Mesenchymal stem cell (in vitro differentiated cells and primary cell): Measurements from ENCODE around the gene NECAB2.

ENCODE experiments used
- DNase-seq: peaks from one replicate; pipeline ENCODE4 v3.0.0-alpha.2; 2013
- H2AFZ ChIP-seq: one replicate; pipeline ENCODE4 v1.6.1; 2013; ENCODE audit warnings: low read depth, mild to moderate bottlenecking, control low read depth, inconsistent platforms, low read length, moderate library complexity
- H2AK5ac ChIP-seq: 2 replicates; pipeline ENCODE4 v1.6.1; 2013; ENCODE audit warnings: low read length, moderate library complexity, mild to moderate bottlenecking, inconsistent platforms; ENCODE audit not compliant: severe bottlenecking
- H2BK120ac ChIP-seq: one replicate; pipeline ENCODE4 v1.6.1; 2013; ENCODE audit warnings: low read depth, mild to moderate bottlenecking, inconsistent platforms, low read length, moderate library complexity
- H2BK12ac ChIP-seq, 2 experiments: one replicate each; pipeline ENCODE4 v1.6.1; 2013; ENCODE audit warnings: inconsistent platforms in 2 of 2, low read length in 2 of 2, mild to moderate bottlenecking in 2 of 2, moderate library complexity in 2 of 2, control low read depth in 1 of 2
- H2BK15ac ChIP-seq: one replicate; pipeline ENCODE4 v1.6.1; 2013; ENCODE audit warnings: mild to moderate bottlenecking, low read depth, inconsistent platforms; ENCODE audit not compliant: poor library complexity, severe bottlenecking
- H2BK5ac ChIP-seq: 2 replicates; pipeline ENCODE4 v1.6.1; 2013; ENCODE audit warnings: low read depth, mild to moderate bottlenecking, low read length, control low read depth, inconsistent platforms; ENCODE audit not compliant: poor library complexity, severe bottlenecking
- H3K14ac ChIP-seq, 2 experiments: one replicate each; pipeline ENCODE4 v1.6.1; 2013; ENCODE audit warnings: inconsistent platforms in 2 of 2, low read length in 2 of 2, control low read depth in 1 of 2, mild to moderate bottlenecking in 1 of 2, moderate library complexity in 1 of 2
- H3K18ac ChIP-seq, 2 experiments: one replicate each; pipeline ENCODE4 v1.6.1; 2013; ENCODE audit warnings: inconsistent platforms in 2 of 2, low read length in 2 of 2, control low read depth in 1 of 2, low read depth in 1 of 2, mild to moderate bottlenecking in 1 of 2
- H3K23ac ChIP-seq, 2 experiments: one replicate each; pipeline ENCODE4 v1.6.1; 2013; ENCODE audit warnings: inconsistent platforms in 2 of 2, low read length in 2 of 2, mild to moderate bottlenecking in 2 of 2, moderate library complexity in 2 of 2, control low read depth in 1 of 2
- H3K27ac ChIP-seq: 2 replicates; pipeline ENCODE4 v1.5.1; 2013; ENCODE audit warnings: mild to moderate bottlenecking, moderate library complexity, low read length, control low read depth, inconsistent platforms; ENCODE audit not compliant: poor library complexity, severe bottlenecking
- H3K27me3 ChIP-seq, 2 experiments: 2 replicates each; pipeline versions ENCODE4 v1.6.1 to v1.7.0; 2013; ENCODE audit warnings: low read length in 2 of 2, mild to moderate bottlenecking in 2 of 2, moderate library complexity in 2 of 2, control low read depth in 1 of 2, inconsistent platforms in 1 of 2; ENCODE audit not compliant: control insufficient read depth in 1 of 2, insufficient read depth in 1 of 2
- H3K36me3 ChIP-seq, 2 experiments: 2 replicates each; pipeline versions ENCODE4 v1.6.1 to v1.7.0; 2013; ENCODE audit warnings: low read length in 2 of 2, control low read depth in 1 of 2, inconsistent platforms in 1 of 2, low read depth in 1 of 2, mild to moderate bottlenecking in 1 of 2; ENCODE audit not compliant: insufficient read depth in 2 of 2, control insufficient read depth in 1 of 2
- H3K4ac ChIP-seq, 2 experiments: one replicate each; pipeline ENCODE4 v1.6.1; 2013; ENCODE audit warnings: inconsistent platforms in 2 of 2, low read length in 2 of 2, mild to moderate bottlenecking in 2 of 2, moderate library complexity in 2 of 2, control low read depth in 1 of 2, low read depth in 1 of 2
- H3K4me1 ChIP-seq: 2 replicates; pipeline ENCODE4 v1.6.1; 2013; ENCODE audit warnings: low read depth, low read length, control low read depth; ENCODE audit not compliant: control insufficient read depth, insufficient read depth
- H3K4me2 ChIP-seq: 2 replicates; pipeline ENCODE4 v1.6.1; 2013; ENCODE audit warnings: low read length, mild to moderate bottlenecking, inconsistent platforms; ENCODE audit not compliant: poor library complexity, severe bottlenecking
- H3K4me3 ChIP-seq, 2 experiments: 2 replicates each; pipeline versions ENCODE4 v1.5.1 to v1.7.0; 2013; ENCODE audit warnings: low read length in 2 of 2, mild to moderate bottlenecking in 2 of 2, control low read depth in 1 of 2, low read depth in 1 of 2; ENCODE audit not compliant: insufficient read depth in 1 of 2
- H3K79me1 ChIP-seq: replicated peaks from 2 replicates; pipeline ENCODE4 v1.6.1; 2013; ENCODE audit warnings: mild to moderate bottlenecking, control low read depth, low read length, inconsistent platforms; ENCODE audit not compliant: poor library complexity, severe bottlenecking
- H3K9ac ChIP-seq: 2 replicates; pipeline ENCODE4 v1.7.0; 2013; ENCODE audit warnings: mild to moderate bottlenecking, low read length, moderate library complexity
- H3K9me3 ChIP-seq: 2 replicates; pipeline ENCODE4 v1.7.0; 2013; ENCODE audit warnings: mild to moderate bottlenecking, low read length; ENCODE audit not compliant: control insufficient read depth
- H4K8ac ChIP-seq: one replicate; pipeline ENCODE4 v1.6.1; 2013; ENCODE audit warnings: inconsistent platforms, mild to moderate bottlenecking, low read length, moderate library complexity
- H4K91ac ChIP-seq: one replicate; pipeline ENCODE4 v1.6.1; 2013; ENCODE audit warnings: mild to moderate bottlenecking, low read length, inconsistent platforms
- whole genome bisulfite sequencing: methylation state at CpG from one replicate; pipeline ENCODE4 v1.1.7; 2013; ENCODE audit warnings: mixed read lengths; 5-methylcytosine and 5-hydroxymethylcytosine counted together

NECAB2 gene

GRCh38 chr16:84029297-84030047 is 61.4 kb downstream of the NECAB2 start:
- no peak overlapping the region for H3K4me3 ChIP-seq
- no peaks in the 10 kb centered on the region for H3K4me1 ChIP-seq
- no peak overlapping the region for H3K4ac ChIP-seq
- H3K27me3 ChIP-seq: peaks cover 21 to 35% of the 10 kb centered on the region in 2 experiments
- peaks cover under 1% of the 10 kb centered on the region for H3K9me3 ChIP-seq
- H2AFZ ChIP-seq: no peak overlapping the region
- H2BK15ac ChIP-seq: no peak overlapping the region
- 81% methylated on average over 14 of the region's 14 CpGs for WGBS
- no peak overlapping the region for H4K91ac ChIP-seq
- H3K79me1 ChIP-seq: no peaks in the 10 kb centered on the region
- no peak overlapping the region for H2BK5ac ChIP-seq
- peak overlapping the region in 1 of 2 experiments; percentile 21 for H3K14ac ChIP-seq
- no peak overlapping the region for H3K18ac ChIP-seq
- H3K9ac ChIP-seq: no peak overlapping the region
- no peak overlapping the region for H2AK5ac ChIP-seq
- no peak overlapping the region for H3K4me2 ChIP-seq
- H4K8ac ChIP-seq: no peak overlapping the region
- DNase-seq: no peak
- no peak overlapping the region for H3K27ac ChIP-seq
- no peak overlapping the region for H2BK12ac ChIP-seq
- no peaks in the 10 kb centered on the region for H3K36me3 ChIP-seq
- no peak overlapping the region for H3K23ac ChIP-seq
- H2BK120ac ChIP-seq: no peak overlapping the region

GRCh38 chr16:84031556-84031955 is 63.5 kb downstream of the NECAB2 start:
- Histone ChIP-seq H3K4me2 (no peak overlapping the region), H2AK5ac (no peak overlapping the region)

GRCh38 chr16:84032458-84033178 is 64.6 kb downstream of the NECAB2 start:
- H3K23ac ChIP-seq: no peak overlapping the region
- no peak overlapping the region for H2BK15ac ChIP-seq
- no peak overlapping the region for H2BK12ac ChIP-seq
- WGBS: 90% methylated on average over 12 of the region's 15 CpGs
- peaks cover 21 to 43% of the 10 kb centered on the region in 2 experiments for H3K27me3 ChIP-seq
- no peak overlapping the region for H4K8ac ChIP-seq
- H3K4me1 ChIP-seq: no peaks in the 10 kb centered on the region
- no peak overlapping the region for H3K4me3 ChIP-seq
- no peak for DNase-seq
- no peaks in the 10 kb centered on the region for H3K79me1 ChIP-seq
- H2BK5ac ChIP-seq: no peak overlapping the region
- H2AK5ac ChIP-seq: no peak overlapping the region
- H2AFZ ChIP-seq: no peak overlapping the region
- H3K36me3 ChIP-seq: no peaks in the 10 kb centered on the region
- no peak overlapping the region for H4K91ac ChIP-seq
- no peak overlapping the region for H3K4me2 ChIP-seq
- no peak overlapping the region for H3K18ac ChIP-seq
- H3K27ac ChIP-seq: no peak overlapping the region
- no peak overlapping the region for H3K14ac ChIP-seq
- peaks cover 20% of the 10 kb centered on the region for H3K9me3 ChIP-seq
- H3K9ac ChIP-seq: no peak overlapping the region
- H3K4ac ChIP-seq: no peak overlapping the region
- H2BK120ac ChIP-seq: no peak overlapping the region

More at GRCh38 chr16:84031556-84031955, 63.5 kb downstream of the NECAB2 start:
- H2BK15ac ChIP-seq: no peak overlapping the region
- peak overlapping the region; percentile 18 for H2AFZ ChIP-seq
- no peak overlapping the region for H2BK12ac ChIP-seq
- H3K79me1 ChIP-seq: no peaks in the 10 kb centered on the region
- no peak overlapping the region for H3K4me3 ChIP-seq
- H2BK5ac ChIP-seq: no peak overlapping the region
- H4K8ac ChIP-seq: peak overlapping the region; percentile 22
- 84% methylated on average over 17 of the region's 17 CpGs for WGBS
- H3K27ac ChIP-seq: no peak overlapping the region
- H3K27me3 ChIP-seq: peaks cover 21 to 43% of the 10 kb centered on the region in 2 experiments
- no peak overlapping the region for H3K4ac ChIP-seq
- H3K4me1 ChIP-seq: no peaks in the 10 kb centered on the region
- no peak overlapping the region for H3K9ac ChIP-seq
- H3K18ac ChIP-seq: no peak overlapping the region
- H4K91ac ChIP-seq: no peak overlapping the region
- H3K9me3 ChIP-seq: peaks cover 20% of the 10 kb centered on the region
- H3K14ac ChIP-seq: peak overlapping the region in 1 of 2 experiments; percentile 66
- H2BK120ac ChIP-seq: no peak overlapping the region
- no peak overlapping the region for H3K23ac ChIP-seq
- no peak for DNase-seq
- H3K36me3 ChIP-seq: no peaks in the 10 kb centered on the region
